T-helper 22 cell (primary cell): ENCODE measurements around the gene PGC.

ENCODE experiments used
- DNase-seq: peaks from one replicate; pipeline ENCODE4 v3.0.0-alpha.2; 2020; ENCODE audit warnings: low read depth

Gene PGC

DNA sequence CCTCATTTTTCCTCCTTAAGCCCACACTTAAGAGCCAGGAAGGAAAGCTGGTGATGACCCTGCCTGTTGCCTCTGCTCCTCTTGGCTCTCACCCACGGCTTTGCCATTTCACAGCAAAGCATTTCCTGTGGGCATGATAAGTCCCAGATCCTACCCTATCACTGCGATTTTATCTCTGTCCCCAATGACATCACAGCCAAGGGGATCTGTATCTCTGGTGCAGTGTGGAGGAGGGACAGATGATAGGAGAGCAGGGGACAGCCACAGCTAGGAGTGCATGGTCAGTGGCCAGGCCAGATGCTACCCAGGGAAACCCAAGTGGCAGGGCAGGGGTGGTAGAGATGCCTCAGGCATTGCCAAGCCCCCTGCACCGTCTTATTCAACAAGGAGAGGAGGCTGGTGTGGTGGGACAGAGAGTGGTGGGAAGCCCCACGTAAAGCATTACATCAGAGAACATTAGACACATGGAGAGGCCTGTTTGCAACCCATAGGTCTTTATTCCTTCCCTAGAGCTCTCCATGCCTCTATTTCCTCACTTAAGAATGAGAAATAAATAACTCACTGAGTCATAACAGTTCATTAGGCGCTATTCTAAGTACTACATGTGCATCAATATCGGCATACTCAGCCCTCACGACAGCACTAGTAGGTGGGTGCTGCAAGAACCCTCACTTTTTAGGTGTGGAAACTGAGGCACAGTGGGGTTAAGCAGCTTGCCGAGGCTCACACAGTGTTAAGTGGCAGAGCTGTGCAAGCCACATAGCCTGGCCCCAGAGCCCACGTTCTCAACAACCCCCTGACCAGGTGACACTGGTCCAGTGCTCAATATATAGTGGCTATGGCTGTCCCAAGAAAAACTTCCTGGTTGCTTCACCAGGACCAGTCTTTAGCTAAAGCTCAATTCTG lies 16.4 kb downstream of the PGC start:
- DNase-seq = no peak

DNA sequence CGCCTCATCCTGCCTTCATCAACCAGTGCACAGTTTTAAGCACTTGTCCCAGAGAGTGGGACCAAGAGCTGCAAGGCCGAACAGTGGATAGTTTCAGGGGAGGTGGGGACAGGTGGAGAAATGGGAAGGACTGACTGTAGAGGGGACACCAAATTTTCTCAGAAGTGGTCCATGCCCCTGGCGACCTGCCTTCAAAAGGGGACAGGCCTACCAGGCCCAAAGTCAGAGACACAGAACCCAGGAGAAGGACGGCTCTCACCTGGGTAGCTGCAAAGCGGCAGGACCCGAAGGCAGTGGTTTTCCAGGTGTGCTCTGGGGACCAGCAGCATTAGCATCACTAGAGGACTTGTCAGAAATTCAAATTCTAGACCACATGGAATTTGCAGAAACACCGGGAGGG lies 17.6 kb downstream of the PGC start:
- no peak for DNase-seq

DNA sequence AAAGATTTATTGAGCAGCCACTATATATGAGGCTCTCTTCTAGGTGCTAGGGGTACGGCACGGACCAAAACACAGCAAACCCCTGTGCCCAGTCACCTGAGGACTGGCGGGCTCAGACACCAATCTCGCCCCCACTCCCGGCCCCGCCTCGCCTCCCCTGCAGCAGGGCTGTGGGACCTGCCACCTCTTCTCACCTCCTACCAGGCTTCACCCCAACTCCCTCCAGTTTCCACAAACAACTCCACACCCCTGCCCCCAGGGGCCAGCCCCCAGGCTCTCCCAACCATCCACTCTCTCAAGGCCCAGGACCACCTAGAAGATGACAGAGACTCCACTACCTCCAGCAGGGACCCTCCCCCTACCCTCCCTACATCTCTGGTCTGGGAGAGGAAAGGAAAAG lies 18.2 kb downstream of the PGC start:
- no peak for DNase-seq

DNA sequence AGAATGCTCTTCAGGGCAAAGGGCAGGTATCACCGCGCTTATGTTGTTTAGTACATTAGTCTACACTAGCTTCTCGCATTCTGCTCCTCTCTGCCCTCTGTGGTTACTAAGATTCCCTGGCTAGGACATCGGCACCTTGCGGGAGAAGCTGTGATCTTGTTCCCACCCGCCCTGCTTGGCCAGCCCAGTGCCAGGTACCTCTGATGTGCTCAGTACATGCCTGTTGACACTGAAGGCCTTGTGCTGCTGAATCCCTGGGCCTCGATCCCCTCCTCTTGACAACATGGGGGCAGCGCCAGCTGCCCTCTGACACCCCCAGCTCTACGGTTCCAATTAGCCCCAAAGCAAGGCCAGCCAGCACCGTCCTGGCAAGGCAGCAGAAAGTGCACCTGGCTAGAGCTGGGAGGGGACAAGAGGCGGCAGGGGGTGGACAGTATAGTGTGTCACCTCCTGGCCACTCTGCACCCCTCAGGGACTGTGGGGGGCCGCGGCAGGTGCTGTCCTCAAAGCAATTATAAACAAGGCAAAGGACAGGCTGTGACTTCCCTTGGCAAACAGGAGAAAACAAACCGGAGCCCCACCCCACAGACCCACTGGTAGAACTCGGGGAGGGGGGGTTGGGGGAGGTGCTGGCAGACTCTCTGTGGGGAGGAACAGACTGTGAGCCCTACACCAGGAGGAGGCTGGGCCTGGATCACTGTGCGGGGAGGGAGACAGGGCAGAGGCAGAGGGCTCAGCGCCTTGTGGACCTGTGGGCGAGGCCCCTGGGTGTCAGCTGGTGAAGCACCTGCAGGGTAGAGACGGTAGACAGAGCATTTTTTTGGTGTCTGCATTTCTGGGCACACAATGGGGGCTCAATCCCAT lies 18.9 kb downstream of the PGC start:
- no peak for DNase-seq

DNA sequence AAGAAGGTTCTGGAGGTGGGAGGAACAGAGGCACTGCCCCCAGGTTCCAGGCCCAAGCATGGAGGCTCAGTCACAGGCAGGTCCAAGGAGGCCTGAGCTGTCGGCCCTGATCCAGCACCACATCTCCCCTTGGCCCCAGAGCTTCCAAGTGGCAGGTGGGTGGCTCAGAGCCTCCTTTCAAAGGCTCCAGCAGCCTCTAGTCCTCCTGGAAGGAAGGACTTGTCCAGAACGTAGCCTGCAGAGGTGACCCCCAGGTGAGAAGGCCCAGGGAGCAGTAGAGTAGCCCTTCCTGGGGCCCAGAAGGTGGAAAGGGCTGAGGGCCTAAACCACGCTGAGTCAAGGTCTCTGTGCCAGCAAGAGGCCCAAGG lies 19.5 kb downstream of the PGC start:
- DNase-seq = no peak

DNA sequence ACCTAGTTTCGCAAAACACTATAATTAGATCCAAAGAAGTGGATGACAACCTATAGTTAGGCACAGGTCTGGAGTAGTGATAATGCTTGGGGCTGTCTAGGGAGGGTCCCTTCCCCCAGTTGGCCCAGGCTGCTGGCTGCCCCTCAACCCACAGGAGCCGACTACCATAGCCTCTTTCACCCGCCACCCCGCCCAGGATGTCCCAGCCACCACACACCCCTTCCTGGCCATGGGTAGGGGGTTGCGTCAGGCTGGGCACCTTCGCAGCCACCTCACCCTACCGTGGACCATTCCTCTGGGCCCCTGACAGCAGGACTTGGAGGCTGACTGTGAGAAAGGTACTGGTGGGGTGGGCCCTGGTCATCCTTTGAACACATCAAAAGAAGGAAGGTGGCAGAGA lies 20.3 kb downstream of the PGC start:
- no peak for DNase-seq

DNA sequence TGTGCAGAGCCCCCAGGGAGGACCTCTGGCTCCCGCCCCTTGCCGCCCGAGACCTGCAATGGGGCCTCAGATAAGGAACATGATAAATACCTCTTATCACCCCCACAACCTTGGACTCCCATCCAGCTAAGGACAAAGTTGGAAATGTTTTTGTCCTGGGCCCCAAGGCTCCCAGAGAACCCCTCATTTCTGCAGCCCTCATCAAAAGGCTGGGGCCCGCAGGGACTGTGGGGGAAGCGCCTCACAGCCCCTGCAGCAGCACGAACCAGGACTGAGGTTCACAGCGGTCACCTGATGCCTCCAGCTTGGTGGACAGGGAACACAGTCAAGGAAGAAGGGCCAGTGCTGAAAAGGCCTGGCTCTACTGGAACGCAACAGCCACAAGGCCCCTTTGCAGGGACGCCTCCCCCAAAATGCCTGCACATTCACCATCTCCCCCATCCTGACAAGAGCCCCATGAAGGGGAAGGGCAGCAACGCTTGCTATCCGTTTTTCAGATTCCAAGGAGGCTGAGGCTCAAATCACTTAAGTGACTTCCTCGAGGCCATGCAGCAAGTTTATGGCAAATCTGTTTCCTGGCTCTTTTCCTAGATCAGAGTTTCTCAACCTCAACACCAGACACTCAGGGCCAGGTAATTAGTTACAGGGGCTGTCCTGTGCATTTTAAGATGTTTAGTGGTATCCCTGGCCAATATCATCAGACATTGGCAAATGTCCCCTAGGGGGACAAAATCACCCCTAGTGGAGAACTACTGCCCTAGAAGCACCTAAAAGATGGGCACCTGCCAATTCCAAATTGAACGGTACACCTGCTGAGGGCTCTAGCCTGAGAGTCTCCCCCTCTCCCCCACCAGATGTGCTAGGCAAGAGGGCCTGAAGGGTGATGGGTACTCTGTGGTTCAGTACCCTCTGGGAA lies 22.4 kb downstream of the PGC start:
- no peak for DNase-seq

DNA sequence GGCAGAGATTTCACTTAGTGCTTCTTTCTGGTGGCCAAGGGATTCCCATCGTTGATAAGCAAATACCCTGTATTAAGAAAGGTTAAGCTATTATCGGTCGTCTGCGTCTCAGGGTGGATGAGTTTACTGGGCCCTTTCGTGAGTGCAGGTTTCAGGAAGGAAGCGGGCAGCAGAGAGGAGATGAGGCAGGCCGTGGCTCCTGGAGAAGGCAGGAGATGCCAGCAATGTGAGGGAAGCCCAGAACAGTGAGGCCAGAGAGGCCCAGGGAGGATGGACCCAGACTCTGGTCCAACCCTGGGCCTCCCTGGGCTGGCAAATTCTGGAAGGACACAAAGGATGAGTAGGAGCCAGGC lies 23.0 kb downstream of the PGC start:
- no peak for DNase-seq

DNA sequence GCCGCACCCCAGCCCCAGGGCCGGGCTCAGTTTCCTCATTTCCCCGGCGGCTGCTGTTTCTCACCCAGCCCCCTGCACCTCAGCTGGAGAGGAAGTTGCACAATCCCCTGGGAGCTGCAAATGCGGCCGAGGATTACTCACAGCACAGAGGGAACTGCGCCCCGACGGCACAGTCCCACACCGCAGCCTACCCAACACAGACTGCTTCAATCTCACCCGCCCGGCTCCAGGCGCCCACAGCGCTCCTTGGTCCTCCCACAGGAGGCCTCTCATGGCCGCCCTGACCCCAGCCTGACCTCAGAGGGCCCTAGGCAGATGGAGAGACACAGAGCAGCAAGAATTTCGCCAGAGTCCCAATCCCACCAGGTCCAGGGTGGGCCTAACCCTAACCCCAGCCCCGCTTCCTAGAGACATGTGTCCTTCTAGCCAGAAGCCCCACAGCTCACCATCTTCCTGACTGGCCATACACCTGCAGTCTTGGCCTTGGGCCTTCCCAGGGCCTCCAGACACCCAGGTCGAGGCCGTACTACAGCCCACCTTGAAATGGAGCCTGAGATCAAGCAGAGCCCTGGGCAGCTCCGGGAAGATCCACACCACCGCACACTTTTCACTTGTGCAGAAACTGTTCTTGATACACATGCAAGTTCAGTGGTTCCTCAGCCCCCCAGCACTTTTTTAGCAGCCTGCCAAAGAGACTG lies 23.5 kb downstream of the PGC start:
- no peak for DNase-seq

DNA sequence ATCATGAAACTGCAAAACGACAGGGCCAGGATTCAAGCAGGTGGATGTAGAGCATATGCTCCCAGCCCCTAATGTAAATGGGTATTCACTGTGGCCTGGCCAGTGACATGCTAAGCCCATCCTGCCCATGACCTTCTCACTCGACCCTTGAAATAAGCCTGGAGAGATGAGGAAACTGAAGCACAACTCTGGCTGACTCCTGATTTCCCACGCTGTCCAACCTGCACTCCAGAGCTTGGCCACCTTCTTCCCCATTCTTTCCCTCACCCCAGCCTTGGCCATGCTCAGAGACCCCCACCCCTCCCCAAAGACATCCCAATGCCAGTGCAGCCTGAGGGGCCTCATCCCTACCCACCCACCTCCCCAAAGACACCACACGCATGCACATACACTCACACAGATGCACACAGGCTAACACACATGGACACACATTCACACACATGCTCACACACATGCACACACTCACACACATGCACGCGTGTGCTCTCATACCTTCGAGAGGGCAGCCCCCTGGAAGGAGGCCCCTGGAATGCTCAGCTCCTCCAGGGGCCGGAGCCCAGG lies 24.1 kb downstream of the PGC start:
- no peak for DNase-seq

DNA sequence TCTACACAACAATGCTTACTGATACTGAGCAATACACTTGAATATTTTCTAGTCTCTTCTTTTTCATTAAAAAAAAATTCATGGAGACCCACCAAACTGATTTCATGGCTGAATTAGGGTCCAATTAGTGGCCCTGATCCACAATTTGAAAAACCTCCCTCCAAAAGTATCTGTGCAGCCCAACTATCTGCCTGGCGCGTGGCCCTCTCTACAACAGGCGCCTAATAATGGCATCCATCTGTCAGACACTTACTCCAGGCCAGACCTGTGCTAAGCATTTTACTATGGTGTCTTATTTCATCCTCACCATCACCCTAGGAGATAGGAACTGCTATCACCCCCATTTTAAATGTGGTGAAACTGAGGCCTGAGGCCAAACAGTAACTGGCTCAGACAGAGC lies 25.8 kb downstream of the PGC start:
- DNase-seq = no peak

DNA sequence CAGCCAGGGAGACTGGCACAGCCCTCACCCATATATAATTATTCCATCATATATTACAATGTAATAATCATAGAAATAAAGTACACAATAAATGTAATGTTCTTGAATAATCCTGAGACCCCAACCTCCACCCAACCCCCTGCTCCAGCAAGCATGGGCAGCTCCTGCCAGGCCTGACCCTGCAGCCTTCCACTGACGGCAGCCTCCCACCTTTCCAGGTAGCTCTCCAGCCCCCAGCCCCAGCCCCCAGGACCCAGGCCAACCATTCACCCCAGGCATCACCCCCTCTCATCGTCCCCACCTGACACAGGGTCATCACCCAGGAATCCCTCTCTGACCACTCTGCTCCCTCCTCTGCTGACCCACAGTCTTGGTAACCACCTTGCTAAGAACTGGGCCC lies 26.4 kb downstream of the PGC start:
- DNase-seq = no peak

DNA sequence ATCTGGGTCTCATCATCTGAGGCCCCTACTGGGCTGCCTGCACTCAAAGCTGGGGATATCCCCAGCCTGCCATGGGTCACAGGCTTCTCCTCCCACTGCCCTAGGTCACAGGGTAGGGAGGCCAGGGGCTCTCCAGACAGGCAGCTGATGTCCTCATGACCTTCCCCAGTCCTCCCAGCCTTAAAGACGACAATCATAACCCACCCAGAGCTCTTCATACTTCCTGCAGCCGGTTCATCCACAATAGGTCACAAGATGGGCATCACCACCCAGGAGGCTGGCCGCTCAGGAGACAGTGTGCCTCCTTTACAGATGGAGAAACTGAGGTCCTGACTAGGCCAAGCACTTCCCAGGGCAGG lies 27.0 kb downstream of the PGC start:
- DNase-seq = no peak

DNA sequence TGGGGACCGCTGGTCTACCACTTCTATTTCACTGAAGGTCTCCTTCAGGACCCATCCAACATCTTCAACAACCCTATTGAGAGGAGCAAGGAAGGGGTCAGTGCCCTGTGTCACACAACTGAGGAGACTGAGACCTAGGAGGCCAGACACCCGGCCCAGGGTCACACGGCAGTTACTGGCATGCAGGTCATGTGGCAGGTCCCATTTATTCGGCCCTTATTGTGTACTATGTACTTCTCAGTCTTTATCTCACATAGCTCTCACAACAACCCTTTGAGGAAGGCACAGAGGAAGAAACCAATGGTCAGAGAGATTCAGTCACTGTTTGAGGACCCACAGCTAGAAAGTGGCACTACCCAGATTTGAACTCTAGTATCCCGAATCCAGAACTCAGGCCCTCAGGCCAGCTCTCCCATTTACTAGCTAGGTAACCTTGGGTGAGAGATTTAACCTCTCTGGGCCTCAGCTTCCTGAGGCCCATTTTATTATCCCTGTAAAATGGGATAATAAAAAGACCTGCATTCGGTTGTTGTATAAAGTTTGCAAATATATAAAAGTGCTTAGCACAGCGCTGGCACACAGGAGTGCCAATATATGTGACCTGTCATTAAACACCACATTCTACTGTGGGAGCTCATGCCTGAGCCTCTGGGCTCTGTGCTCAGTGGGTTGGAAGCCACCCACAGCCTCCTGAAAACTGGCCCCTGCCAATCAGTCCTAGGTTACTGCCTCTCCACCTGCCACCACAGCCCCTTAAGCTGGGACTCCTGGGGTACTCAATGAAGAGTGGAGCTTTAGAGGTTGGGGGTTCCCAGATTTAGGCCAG lies 27.5 kb downstream of the PGC start:
- DNase-seq = no peak

DNA sequence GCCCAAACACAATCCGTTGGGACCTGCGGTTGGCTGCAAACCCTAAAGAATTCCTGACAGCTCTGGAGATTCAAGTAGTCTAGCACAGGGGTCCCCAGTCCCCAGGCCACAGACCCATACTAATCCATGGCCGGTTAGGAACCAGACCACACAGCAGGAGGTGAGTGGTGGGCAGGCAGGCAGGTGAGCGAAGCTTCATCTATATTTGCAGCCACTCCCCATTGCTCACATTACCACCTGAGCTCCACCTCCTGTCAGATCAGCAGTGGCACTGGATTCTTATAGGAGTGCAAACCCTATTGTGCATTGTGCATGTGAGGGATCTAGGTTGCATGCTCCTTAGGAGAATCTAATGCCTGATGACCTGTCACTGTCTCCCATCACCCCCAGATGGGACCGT lies 28.4 kb downstream of the PGC start:
- DNase-seq = no peak

DNA sequence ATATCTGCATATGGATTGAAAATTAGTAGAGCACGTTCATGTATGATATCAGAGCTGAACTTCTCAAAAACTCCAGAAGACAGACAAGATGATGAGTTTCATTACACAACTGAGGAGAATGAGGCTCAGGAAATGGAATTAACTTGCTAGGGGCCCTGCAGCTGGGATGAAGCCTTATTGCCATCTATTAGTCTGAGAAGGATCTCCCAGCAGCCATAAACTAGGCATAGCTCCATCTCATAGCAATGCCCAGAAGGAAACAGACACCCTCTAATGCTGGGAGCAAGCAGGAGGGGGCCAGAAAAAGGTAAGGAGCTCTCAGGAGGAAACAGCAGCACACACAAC lies 29.8 kb downstream of the PGC start:
- DNase-seq = no peak

DNA sequence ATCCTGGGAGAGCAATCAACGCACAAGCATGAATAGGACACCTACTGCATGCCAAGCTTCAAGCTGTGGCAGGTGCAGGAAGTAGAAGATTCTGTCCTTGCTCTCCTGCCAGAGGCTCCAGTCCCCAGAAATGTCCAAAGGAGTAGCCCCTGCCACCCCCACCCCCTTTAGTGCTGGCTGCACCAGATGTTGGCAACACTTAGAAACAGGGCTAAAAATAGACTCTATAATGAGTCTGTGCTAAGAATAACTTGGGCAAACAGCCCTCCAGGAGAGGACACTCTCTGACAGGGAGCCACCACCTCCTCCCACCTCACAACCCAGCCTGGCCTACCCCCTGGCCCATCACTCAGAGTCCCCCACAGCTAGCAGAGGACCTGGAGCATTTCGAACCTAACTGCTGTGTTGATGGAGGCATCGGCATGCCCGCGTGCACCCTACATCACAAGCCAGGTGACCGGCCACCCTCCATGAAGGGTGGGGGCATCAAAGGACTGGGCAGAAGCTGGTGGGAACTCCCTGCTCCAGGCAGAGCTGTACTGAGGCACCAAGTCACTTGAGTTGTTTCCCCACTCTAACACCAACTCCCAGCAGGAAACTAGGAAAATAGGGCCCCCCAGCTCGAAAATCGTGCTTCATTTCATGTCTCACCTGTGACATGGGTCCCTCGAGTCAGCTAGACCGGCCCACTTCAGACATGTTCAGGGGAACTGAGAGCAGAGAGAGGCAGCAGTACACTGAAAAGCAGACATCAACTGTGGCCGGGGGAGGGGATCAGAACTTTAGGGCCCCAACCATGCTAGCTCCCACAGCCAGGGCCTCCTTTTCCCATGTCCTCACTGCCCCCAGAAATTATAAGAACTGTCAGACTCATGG lies 30.4 kb downstream of the PGC start:
- DNase-seq = no peak

DNA sequence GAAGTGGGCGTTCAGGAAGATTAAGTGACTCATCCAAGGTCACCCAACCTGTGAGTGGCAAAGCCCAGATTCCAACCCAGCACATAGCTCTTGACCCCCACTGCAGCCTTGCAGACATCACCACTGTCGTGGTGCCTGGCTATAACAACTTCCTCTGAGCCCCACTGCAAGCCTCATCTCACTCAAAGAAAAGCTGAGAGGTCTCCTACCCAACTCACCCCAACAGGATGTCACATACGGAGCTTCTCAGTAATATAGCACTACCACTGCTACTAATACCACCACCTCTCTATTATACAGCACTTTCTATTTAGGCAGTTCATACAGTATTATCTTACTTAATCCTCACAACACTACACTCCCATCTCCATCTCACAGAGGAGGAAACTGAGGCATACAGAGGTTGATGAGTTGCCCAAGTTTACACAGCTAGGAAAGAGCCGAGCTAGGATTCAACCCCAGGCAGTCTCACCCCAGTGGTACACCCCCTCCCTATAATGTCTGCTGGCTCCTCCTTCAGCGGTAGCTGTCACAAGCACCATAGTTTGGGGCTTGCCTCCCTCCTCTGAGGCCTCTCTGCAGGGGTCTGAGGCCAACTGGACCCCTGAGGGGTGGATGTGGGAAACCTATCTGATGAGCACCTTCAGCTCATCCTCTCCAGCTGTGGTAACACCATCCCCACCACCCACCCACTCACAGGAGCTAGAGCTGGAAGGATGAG lies 31.2 kb downstream of the PGC start:
- no peak for DNase-seq
